Neural cell (in vitro differentiated cells): ENCODE measurements around the gene TMEM43. TPM values are rescaled to one million over a fixed set of nuclear protein-coding genes. Genes with fewer than 3 reads are reported as not detected.

Experiments used
- H2AFZ ChIP-seq: fragments of 200-600, 300-800 bp; sonication (generic), shearing (Covaris generic); 2 replicates; pipeline ENCODE4 v1.6.0; 2014; ENCODE audit warnings: low read depth, mild to moderate bottlenecking, antibody characterized with exemption, low read length, moderate library complexity
- H3F3A ChIP-seq: fragments of 200-600 bp; shearing (Covaris generic); 2 replicates; pipeline ENCODE4 v1.6.1; 2016; ENCODE audit warnings: mild to moderate bottlenecking, moderate library complexity, mixed read lengths, antibody characterized with exemption, low read length; ENCODE audit not compliant: insufficient read depth, poor library complexity, severe bottlenecking
- H3K27ac ChIP-seq: fragments of 200-600, 300-800 bp; sonication (generic), shearing (Covaris generic); 2 replicates; pipeline ENCODE4 v1.5.1; 2014; ENCODE audit warnings: mild to moderate bottlenecking, low read length, moderate library complexity
- H3K27me3 ChIP-seq: fragments of 300-800, 200-600 bp; sonication (generic), shearing (Covaris generic); 2 replicates; pipeline ENCODE4 v1.6.0; 2014; ENCODE audit warnings: mild to moderate bottlenecking, low read depth, low read length, moderate library complexity; ENCODE audit not compliant: insufficient read depth
- H3K36me3 ChIP-seq: fragments of 300-800, 200-600 bp; sonication (generic), shearing (Covaris generic); 2 replicates; pipeline ENCODE4 v1.5.1; 2014; ENCODE audit warnings: mild to moderate bottlenecking, antibody characterized with exemption, low read length, moderate library complexity; ENCODE audit not compliant: insufficient read depth
- H3K4me2 ChIP-seq: fragments of 300-800, 200-600 bp; sonication (generic), shearing (Covaris generic); 2 replicates; pipeline ENCODE4 v1.6.0; 2014; ENCODE audit warnings: mild to moderate bottlenecking, low read length
- H3K4me3 ChIP-seq: fragments of 300-800, 200-600 bp; sonication (generic), shearing (Covaris generic); 2 replicates; pipeline ENCODE4 v1.5.1; 2014; ENCODE audit warnings: mild to moderate bottlenecking, low read length, moderate library complexity
- H3K79me2 ChIP-seq: fragments of 200-600 bp; shearing (Covaris generic); replicated peaks from 2 replicates; pipeline ENCODE4 v1.6.0; 2014; ENCODE audit warnings: mild to moderate bottlenecking, low read length, moderate library complexity; ENCODE audit not compliant: insufficient read depth
- H3K9ac ChIP-seq: fragments of 300-800, 200-600 bp; sonication (generic), shearing (Covaris generic); 2 replicates; pipeline ENCODE4 v1.6.1; 2016; ENCODE audit warnings: mild to moderate bottlenecking, low read length, mixed read lengths
- H3K9me2 ChIP-seq: fragments of 200-600 bp; shearing (Covaris generic); 2 replicates; pipeline ENCODE4 v1.6.1; 2016; ENCODE audit warnings: mild to moderate bottlenecking, low read length, mixed read lengths; ENCODE audit not compliant: insufficient read depth
- H3K9me3 ChIP-seq: fragments of 200-600, 300-800 bp; sonication (generic), shearing (Covaris generic); 2 replicates; pipeline ENCODE4 v1.6.1; 2016; ENCODE audit warnings: mild to moderate bottlenecking, mixed run types, low read length, moderate library complexity, mixed read lengths
- H4K20me1 ChIP-seq: fragments of 200-600 bp; shearing (Covaris generic); 2 replicates; pipeline ENCODE4 v1.6.1; 2016; ENCODE audit warnings: mild to moderate bottlenecking, mixed run types; ENCODE audit not compliant: insufficient read depth
- EP300 ChIP-seq: fragments of 450-650 bp; conservative IDR thresholded peaks from 2 replicates; pipeline ENCODE4 v1.6.1; 2014; ENCODE audit warnings: antibody characterized with exemption, mild to moderate bottlenecking, moderate library complexity; ENCODE audit not compliant: poor library complexity, severe bottlenecking
- EZH2 ChIP-seq: fragments of 200-600, 300-800 bp; shearing (Covaris generic), sonication (generic); IDR thresholded peaks from 2 replicates; pipeline ENCODE4 v1.6.1; 2014; ENCODE audit warnings: antibody characterized with exemption, low read length, borderline replicate concordance, mild to moderate bottlenecking; ENCODE audit not compliant: insufficient read depth, poor library complexity, severe bottlenecking
- MXI1 ChIP-seq: fragments of 450-650 bp; conservative IDR thresholded peaks from 2 replicates; pipeline ENCODE4 v1.6.1; 2014; ENCODE audit warnings: antibody characterized with exemption, mild to moderate bottlenecking; ENCODE audit not compliant: poor library complexity, severe bottlenecking
- POLR2AphosphoS5 ChIP-seq: IDR thresholded peaks from 2 replicates; pipeline ENCODE4 v1.6.1; 2012
- RAD21 ChIP-seq: fragments of 450-650 bp; conservative IDR thresholded peaks from 2 replicates; pipeline ENCODE4 v1.6.1; 2014; ENCODE audit warnings: antibody characterized with exemption, mild to moderate bottlenecking, moderate library complexity
- SMC3 ChIP-seq: fragments of 450-650 bp; conservative IDR thresholded peaks from 2 replicates; pipeline ENCODE4 v1.6.1; 2014; ENCODE audit warnings: antibody characterized with exemption, mild to moderate bottlenecking, moderate library complexity; ENCODE audit not compliant: poor library complexity
- TAF1 ChIP-seq: IDR thresholded peaks from 2 replicates; pipeline ENCODE4 v1.6.1; 2012; ENCODE audit warnings: low read depth
- polyA plus RNA-seq: library from polyadenylated mRNA; depleted of rRNA; stranded (reverse); fragments of >200 nt; gene quantifications from 2 replicates; pipeline ENCODE4 v1.2.3, GENCODE V29; 2014
- TF ChIP-seq, protein P1 (sequence below): fragments of 450-650 bp; IDR thresholded peaks from 2 replicates; pipeline ENCODE4 v1.5.1; 2014; ENCODE audit warnings: antibody characterized with exemption, mild to moderate bottlenecking, moderate library complexity; ENCODE audit not compliant: poor library complexity, severe bottlenecking
- TF ChIP-seq, protein P2 (sequence below): IDR thresholded peaks from 2 replicates; pipeline ENCODE4 v1.6.1; 2012; ENCODE audit warnings: borderline replicate concordance

TMEM43 gene
- polyA plus RNA-seq, 1 donor from 2014 or later: 61.3 TPM

DNA sequence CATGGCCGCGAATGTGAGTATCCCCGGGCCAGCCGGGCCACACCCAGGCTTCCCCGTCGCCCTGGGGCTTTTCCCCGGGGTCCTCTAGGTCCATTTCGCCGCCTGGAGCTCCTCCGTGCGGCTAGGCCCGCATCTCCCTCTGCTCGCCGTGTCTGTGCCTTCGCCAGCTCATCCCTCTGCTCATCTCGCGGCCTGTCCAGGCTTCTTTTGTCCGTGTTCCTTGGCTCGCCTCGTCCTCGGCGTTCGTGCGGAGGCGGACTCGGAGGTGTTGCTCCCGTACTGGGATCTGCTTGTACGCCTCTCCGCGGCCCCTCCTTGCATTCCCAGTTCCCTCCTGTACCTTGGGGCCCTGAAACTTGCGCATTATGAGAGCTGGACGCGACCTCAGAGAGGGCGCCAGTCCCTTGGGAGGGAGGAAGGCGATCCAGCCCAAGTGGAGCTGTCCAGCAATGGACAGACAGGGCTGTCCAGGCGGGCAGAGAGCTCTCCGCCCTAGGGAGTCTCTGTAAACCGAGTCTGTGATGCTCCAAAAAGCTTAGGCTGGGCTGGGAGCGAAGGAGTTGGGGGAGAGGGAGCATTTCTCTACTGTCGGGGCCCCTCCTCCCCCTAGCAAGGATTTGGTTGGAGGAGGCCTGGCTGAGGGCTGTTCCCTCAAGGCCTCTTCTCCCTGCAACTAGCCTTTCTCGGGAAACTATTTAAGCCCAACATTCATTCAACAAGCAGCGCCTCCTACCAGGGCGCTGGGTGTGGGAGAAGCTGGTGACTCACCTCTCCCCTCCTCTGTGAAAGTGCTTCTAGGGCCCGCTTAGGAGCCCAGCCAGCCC lies 553 bp downstream of the TMEM43 start:
- Histone ChIP-seq H3K27ac (peak overlapping the region; percentile 84), H3K36me3 (peaks cover 9% of the 10 kb centered on the region), H3K79me2 (peaks cover 37% of the 10 kb centered on the region), H3K9me2 (no peaks in the 10 kb centered on the region), H3K9ac (peak overlapping the region; percentile 94), H3K27me3 (no peaks in the 10 kb centered on the region), H3K4me3 (peak overlapping the region; percentile 96), H3F3A (no peaks in the 10 kb centered on the region), H4K20me1 (no peaks in the 10 kb centered on the region), H2AFZ (peak overlapping the region; percentile 81), H3K9me3 (no peaks in the 10 kb centered on the region), H3K4me2 (peak overlapping the region; percentile 65)
- TF ChIP-seq EP300 (no peak), MXI1 (no peak), EZH2 (no peak), POLR2AphosphoS5 (no peak), RAD21 (peak; percentile 15), SMC3 (no peak), TAF1 (peak; percentile 48)
- TF ChIP-seq, protein P1, sequence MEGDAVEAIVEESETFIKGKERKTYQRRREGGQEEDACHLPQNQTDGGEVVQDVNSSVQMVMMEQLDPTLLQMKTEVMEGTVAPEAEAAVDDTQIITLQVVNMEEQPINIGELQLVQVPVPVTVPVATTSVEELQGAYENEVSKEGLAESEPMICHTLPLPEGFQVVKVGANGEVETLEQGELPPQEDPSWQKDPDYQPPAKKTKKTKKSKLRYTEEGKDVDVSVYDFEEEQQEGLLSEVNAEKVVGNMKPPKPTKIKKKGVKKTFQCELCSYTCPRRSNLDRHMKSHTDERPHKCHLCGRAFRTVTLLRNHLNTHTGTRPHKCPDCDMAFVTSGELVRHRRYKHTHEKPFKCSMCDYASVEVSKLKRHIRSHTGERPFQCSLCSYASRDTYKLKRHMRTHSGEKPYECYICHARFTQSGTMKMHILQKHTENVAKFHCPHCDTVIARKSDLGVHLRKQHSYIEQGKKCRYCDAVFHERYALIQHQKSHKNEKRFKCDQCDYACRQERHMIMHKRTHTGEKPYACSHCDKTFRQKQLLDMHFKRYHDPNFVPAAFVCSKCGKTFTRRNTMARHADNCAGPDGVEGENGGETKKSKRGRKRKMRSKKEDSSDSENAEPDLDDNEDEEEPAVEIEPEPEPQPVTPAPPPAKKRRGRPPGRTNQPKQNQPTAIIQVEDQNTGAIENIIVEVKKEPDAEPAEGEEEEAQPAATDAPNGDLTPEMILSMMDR: no peak
- TF ChIP-seq, protein P2, sequence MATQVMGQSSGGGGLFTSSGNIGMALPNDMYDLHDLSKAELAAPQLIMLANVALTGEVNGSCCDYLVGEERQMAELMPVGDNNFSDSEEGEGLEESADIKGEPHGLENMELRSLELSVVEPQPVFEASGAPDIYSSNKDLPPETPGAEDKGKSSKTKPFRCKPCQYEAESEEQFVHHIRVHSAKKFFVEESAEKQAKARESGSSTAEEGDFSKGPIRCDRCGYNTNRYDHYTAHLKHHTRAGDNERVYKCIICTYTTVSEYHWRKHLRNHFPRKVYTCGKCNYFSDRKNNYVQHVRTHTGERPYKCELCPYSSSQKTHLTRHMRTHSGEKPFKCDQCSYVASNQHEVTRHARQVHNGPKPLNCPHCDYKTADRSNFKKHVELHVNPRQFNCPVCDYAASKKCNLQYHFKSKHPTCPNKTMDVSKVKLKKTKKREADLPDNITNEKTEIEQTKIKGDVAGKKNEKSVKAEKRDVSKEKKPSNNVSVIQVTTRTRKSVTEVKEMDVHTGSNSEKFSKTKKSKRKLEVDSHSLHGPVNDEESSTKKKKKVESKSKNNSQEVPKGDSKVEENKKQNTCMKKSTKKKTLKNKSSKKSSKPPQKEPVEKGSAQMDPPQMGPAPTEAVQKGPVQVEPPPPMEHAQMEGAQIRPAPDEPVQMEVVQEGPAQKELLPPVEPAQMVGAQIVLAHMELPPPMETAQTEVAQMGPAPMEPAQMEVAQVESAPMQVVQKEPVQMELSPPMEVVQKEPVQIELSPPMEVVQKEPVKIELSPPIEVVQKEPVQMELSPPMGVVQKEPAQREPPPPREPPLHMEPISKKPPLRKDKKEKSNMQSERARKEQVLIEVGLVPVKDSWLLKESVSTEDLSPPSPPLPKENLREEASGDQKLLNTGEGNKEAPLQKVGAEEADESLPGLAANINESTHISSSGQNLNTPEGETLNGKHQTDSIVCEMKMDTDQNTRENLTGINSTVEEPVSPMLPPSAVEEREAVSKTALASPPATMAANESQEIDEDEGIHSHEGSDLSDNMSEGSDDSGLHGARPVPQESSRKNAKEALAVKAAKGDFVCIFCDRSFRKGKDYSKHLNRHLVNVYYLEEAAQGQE: peak; percentile 40

DNA sequence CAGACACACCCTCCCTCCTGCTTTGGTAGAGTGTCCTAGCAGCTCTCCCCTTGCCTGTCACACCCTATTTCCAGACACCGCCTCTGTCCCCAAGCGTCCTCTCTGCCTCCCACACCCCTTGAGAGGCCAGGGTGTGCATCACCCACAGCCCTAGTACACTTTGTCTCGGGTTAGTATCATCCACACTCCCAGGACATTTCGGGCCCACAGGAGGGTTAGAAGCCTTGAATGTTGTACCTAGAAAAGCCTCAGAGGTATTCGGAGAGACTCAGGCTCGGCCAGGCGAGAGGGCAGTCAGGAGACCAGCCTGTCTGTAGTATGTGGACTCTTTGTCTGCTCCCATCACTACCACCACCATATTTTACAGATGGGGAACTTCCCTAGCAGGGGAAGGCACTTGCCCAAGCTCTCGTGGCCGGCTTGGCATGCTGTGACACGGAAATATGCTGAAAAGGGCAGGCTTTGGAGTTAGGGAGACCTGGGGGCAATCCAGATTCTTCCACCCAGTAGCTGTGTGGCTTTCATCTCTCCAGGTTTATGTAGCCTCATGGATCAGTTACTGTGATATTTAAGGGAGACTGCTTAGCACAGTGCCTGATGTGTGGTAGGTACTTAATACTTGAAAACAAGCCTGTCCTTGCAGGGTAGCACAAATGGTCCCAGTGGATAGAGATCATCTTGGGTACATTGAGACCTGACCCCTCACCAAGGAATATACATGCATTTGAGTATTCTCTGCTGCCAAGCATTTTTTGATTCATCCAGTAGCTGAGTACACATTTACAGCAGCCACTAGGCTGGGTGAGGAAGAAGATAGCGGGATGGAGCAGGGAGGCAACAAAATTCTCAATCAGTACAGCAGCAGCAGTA lies 1.4 kb downstream of the TMEM43 start:
- no peak for TF ChIP-seq RAD21
- no peak for TF ChIP-seq TAF1
- TF ChIP-seq, protein P1: no peak
- no peak for TF ChIP-seq EZH2
- no peak for TF ChIP-seq POLR2AphosphoS5
- TF ChIP-seq MXI1: no peak
- TF ChIP-seq, protein P2: no peak
- no peak for TF ChIP-seq SMC3
- no peak for TF ChIP-seq EP300
- peak overlapping the region; percentile 84 for H3K27ac ChIP-seq

More for the DNA sequence above, 1.4 kb downstream of the TMEM43 start:
- no peaks in the 10 kb centered on the region for H3K9me3 ChIP-seq
- H3K9ac ChIP-seq: peak overlapping the region; percentile 94
- H3K9me2 ChIP-seq: no peaks in the 10 kb centered on the region
- H4K20me1 ChIP-seq: no peaks in the 10 kb centered on the region
- peak overlapping the region; percentile 65 for H3K4me2 ChIP-seq
- no peaks in the 10 kb centered on the region for H3F3A ChIP-seq
- H3K27me3 ChIP-seq: no peaks in the 10 kb centered on the region
- no peak overlapping the region for H2AFZ ChIP-seq
- H3K36me3 ChIP-seq: peaks cover 9% of the 10 kb centered on the region
- peaks cover 37% of the 10 kb centered on the region for H3K79me2 ChIP-seq
- peak overlapping the region; percentile 96 for H3K4me3 ChIP-seq
